ENCODE data around the gene ZNF267.
"Not testable (repeated sequence)": the region's sequence is repeated elsewhere in the genome, so short reads cannot be mapped to it uniquely, and the experiment has no call there.

Gene ZNF267
- total RNA-seq: 64.5 to 368 (median 147) reads per million in 17 experiments

DNA sequence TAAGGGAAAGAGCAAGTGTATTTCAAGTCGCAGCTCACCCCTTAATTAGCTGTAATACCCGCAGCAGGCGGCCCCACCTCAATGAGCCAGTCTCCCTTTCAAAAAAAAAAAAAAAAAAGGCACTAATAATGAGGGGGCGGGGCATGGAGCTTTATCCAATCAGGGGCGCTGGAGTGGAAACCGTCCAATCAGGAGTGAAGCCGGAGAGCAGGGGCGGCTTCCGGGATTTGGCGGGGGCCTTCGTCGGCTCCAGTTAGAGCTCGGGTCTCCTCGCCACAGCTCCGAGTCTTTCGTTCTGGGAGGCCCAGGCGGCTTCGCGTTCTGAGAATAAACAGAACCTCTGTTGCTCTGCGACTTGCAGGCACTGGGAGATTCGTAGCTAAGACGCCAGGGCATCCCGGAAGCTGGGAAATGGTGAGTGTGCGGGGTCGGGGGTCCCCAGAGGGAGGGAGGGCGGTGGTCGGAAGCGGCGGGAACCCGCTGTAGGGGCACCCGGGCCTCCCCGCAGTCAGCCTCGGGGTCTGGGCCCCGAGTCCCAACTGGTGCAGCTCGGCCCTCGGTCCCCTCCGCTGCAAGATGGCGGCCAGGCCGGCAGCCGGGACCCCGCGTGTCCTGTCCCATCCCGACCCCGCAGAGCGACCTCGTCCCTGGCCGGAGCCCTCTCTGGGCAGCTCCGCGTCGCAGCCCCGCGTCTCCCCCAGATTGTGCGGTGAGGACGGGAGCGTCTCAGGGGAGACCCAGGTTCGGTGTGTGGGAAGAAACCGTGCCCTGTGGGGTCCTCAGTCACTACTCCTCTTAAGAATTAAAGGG, at the start of gene ZNF267:
Gene ZNF267, plus strand, starts transcription at position 252 of the 810 bp plus-strand sequence. Its CDS starts 160 bp downstream, at position 412.
- peak; percentile 96 to 98 (median 97) for DNase-seq

DNA sequence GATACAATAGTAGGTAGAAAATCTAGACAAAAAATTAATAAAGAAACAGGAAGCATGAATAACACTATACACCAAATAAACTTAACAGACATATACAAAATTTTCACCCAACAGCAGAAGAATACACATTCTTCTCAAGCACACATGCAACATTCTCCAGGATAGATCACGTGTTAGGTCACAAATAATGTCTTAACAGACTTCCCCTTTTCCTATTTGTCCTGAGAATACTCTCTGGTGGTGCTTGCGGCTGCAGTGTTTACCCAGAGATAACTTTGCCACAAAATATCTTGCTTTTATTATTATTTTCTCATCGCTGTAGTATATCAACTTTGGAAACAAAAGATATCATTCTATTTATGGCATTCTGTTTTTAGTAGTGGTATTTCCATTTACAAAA, 40.6 kb upstream of the ZNF267 start:
- DNase-seq: peak in 1 of 4 experiments; percentile 11

DNA sequence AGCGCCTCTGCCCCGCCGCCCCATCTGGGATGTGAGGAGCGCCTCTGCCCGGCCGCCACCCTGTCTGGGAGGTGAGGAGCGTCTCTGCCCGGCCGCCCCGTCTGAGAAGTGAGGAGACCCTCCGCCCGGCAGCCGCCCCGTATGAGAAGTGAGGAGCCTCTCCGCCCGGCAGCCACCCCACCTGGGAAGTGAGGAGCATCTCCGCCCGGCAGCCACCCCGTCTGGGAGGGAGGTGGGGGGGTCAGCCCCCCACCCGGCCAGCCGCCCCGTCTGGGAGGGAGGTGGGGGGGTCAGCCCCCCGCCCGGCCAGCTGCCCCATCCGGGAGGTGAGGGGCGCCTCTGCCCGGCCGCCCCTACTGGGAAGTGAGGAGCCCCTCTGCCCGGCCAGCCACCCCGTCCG, 37.2 kb upstream of the ZNF267 start:
- not testable (repeated sequence) for DNase-seq

DNA sequence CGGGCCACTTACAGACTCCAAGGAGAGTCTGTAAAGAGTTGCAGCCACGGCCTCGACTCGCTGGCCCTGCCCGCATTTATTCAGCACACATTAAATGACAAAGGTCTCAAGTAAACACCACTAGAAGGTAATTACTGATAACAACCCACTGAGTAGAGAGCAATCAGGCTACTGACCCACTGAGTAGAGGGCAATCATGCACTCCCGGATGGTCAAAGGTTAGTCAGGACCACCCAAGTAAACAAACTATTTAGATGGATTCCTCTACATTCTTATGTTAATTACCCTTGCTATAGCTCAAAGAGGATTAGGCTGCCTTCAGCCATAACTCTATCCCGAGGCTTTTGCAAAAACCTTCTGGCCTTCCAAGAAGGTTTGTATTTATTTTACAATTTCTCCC, 30.7 kb upstream of the ZNF267 start:
- no peak for DNase-seq

DNA sequence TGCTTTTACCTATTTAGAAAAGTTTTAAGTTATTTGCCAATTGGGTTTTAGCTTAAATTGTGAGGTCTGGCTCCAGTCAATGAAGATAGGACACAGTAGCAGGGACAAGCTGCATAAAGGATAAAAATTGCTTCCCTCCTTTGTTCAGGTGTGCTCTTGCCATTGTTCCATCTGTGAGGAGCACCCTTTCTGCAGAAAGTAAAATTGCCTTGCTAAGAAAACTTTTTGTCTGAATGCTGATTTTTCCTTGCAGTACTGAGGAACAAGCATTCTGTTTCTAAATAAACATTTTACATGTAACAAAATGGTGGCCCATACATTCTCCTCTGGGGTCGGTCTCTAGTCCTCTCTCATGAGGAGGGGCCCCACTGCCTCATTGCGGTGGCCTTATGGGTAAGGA, 25.0 kb upstream of the ZNF267 start:
- not testable (repeated sequence) for DNase-seq

DNA sequence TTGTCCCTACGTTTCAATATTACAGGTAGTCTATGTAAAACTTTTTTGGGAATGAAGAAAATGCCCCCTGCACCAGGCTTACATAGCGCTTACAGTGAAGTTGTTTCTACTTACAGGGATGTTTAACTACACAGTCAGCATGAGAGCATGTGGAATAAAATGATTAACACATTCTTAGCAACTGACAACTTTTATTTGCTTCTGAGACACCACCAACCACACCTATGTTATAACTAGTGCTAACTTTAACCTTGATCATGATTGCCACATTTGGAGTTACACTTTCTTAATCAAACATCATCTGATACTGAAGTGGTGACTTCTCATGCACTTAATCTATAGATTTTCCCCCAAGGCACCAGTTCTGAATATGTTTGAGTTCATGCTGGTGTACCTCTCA, 20.3 kb upstream of the ZNF267 start:
- DNase-seq: no peak

DNA sequence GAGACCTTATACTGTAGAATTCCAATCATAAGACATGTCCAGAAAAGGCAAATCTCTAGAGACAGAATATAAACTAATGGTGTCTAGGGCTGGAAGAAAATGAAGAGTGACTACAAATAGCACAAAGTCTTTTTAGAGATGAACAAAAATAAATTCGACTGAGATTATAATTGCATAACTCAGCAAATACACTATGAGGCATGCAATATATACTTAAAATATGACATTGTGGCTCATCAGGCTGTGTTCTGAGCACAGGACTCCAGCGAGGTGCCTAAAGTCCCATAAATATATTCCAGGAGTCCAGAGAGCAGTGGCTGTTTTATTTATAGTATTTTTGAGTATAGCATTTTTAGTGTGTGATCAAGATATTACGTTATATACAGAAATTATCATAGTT, 13.1 kb upstream of the ZNF267 start:
- no peak for DNase-seq

DNA sequence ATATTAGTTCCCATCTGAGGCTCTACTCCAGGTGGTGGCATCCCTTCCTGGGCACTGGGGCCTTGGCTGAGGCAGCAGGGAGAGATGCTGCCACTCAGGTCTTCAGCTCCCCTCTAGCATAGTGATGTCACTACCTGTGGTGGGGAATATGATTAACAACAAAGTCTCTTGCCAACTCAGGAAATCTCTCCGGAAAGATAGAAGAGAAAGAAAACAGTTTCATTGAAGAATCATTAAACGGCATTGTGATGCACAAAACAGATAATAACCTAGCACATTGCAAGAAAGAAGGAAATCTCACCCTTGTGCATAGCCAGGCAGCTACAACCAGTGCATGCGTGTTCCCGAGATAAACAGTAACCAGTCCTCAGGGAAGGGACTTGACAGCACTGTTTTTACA, 12.2 kb upstream of the ZNF267 start:
- DNase-seq: no peak

DNA sequence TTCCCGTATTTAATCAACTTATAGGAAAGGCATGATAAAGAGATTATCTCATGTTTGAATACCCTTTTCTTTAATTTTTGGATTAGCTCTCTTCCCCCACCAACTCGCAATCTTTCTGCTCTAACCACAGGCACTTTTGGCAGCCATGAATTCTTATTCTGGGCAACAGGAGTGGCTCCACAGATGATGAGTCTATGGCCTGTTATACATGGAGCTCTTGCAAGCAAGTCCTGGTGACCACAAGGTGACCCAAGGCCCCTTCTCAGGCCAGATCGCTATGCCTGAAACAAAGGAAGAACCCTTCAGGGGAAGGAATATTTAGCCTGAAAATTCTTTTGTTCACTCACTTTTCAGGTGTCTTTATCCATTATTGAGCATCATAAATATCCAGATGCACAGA, 10.8 kb upstream of the ZNF267 start:
- DNase-seq: no peak

DNA sequence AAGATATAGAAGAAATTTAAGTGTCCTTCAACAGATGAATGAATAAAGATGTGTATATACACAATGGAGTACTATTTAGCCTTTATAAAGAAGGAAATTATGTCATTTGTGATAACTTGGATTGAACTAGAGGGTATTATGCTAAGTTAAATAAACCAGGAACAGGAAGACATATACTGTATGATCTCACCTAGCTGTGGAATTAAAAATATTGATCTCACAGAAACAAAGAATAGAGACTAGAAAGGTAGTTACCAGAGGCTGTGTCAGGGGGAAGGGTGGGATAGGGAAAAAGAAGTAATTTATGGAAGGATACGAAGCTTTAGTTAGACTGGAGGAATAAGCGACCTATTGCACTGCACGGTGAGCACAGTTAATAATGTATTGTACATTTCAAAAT, 5.4 kb upstream of the ZNF267 start:
- no peak for DNase-seq

DNA sequence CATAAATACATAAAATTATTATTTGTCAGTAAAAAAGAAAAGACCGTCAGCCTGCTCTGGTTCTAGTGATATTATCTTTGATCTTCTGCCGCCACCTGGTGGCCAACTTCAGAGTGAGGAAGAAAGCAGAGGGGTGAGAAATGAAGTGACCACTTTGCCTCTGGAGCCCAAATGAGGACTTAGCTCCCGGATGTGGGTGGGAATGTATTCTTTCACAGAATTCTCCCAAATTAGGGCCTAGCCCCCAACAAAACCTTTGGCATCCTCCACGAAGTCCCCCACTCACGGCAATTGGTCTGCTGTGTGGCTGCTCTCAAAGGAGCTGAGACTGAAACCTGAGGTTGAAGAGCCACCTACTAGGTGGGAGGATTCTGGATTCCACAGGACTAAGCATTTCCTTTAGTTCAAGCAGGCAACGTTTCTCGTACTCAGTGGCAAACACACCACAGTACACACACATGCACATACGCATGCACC, 4.9 kb upstream of the ZNF267 start:
- peak; percentile 89 to 94 (median 90) for DNase-seq

DNA sequence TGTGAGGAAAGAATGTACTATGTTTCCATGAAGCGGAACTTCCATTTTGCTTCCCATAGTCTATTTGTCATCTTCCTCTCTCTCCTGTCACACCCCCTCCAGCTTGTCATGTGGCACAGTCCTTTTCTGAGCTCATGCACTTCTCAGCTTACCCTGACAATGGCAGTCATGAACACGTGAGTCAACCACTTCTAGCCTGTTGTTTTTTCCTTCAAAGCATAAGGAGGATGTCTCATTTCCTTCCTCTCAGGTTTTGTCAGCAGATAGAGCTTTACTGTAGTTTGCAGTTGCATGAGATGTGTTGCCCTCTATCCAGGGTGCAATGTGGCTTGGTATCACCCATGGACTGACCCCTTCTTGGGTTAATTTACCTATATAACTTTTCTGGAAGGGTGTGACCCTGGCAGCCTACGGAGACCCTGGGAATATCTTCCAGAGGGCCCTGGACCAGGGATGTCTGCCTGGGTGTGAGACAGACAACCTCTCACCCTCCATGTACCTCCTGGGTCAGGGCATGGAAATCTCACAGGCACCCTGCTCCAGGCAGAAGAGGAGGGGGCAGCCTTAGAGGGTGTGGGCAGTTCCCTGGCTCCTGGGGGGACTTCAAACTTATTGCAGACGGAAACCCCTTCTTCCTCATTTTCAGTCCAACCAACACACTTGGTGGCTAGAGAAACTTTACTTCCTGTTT, 4.0 kb upstream of the ZNF267 start:
- peak; percentile 93 to 99 (median 96) for DNase-seq

DNA sequence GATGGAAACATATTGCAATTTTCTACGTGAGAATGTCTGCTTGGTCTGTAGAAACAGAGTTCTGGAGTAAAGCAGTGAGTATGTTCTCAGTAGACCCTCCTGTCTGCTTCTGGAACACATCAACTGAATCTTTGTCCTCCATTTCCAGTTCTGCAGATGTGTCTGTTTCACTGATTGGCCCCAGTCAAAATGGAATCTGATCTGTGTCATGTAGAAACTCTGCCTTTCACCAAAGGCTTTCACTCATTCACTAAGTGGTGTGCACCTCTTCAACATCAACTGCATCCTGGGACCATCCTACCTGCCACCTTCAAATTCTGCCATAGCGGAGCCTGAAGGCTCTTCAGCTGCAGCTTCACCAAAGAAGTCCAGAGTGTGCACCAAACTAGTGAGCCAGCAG, 2.8 kb upstream of the ZNF267 start:
- DNase-seq: no peak

DNA sequence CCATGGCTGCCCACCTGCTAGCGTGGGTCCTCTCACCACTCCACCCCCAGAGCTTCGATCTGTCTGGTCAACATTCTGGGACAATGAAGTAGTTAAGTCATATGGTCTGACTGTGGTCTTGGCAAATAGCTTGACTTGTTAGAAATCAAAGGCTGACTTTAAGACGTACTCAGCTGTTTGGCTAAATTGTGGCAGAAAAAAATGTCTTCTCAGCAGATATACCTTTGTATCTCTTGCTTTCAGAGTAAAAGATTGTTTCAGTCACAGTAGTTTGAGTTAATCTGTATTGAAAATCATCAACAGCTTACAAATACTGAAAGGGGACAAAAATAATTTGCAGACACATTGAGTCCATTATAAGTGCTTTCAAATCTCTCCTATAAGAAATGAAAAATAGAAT, 2.1 kb upstream of the ZNF267 start:
- DNase-seq: peak in 3 of 4 experiments; percentile 25 to 41 (median 28)

DNA sequence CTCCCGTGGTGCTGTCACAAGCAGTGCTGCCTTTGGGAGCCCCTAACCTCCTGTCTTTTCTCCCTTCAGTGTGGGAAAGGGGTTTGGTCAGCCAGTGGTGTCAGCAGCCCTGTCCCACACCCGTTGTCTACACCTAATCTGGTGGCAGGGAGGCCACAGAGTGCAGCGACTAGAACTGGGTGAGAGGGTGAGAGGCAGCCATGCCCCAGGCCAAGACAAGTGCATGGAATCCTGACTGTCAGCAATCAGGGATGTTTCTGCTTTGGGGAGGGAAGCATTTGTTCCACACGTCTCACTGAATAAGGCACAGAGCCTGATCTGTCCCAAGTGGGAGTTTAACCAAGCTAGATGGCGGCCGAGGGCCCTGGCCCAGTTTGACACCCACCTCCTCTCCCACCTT, 1.4 kb upstream of the ZNF267 start:
- peak in 1 of 4 experiments; percentile 7 for DNase-seq

DNA sequence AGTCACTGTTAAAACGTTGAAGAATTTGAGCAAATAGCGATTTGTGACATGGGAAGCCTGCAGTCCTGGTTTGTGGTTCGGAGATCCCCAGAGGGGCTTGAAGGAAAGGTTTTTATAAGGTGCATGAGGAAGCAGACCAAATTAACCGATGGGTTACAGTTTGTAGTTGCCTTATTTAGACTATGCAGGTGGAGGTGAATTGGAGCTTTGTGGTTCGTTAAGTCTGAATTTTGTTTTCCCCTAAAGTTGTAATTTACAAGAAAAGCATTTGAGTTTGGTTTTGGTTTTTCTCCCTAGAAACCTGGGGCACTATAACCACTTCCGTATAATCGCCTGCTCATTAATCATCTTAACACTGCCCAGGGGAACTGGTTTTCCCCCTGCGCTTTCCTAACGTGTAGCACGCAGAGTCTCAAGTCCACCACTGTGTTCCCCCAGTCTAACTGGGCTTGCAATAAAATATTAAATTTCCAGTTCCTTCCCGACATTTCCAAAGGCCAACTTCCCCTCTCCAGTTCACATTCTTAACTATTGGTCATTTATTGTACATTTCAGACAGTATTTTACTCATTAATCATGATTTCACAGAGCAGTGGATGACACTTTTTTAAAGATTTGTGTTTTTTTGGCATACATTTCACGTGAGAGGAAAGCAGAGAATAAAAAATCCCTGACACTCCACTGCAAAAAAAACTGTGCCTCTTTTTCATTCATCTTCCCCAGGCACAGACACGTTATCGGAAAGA, 932 bp downstream of the ZNF267 start:
- DNase-seq: peak; percentile 83 to 91 (median 86)

DNA sequence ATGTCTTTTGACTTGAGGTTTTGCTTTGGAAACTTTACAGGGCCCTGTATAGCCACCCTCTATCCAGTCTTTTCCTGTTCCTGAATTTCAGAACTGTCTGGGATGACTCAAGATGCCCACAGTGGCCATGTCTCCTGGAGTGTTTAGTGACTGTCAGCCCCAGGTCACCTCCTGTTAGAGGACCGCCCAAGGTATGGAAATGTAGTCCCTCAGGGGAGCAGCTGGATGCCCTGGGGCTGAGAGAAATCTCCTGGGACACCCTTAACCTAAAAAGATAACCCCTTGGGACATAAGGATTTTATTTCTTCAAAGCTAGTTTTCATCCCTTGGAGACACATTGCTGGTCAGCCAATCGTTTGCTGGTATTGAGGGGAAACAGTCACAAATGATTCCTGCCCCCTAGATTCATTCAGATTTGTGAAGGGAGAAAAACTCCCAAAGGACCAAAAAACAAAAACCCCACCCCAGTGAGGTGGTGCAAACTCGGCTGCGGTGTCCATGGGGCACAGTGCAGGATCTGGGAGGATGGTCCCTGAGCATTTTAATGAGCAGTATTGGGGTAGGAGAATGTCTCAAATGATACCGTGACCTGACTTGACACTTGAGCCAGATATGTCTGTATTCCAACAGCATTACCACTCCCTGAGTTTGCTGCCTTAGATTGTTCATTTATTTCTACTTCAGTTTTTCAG, 1.7 kb downstream of the ZNF267 start:
- DNase-seq: peak; percentile 51 to 68 (median 64)

DNA sequence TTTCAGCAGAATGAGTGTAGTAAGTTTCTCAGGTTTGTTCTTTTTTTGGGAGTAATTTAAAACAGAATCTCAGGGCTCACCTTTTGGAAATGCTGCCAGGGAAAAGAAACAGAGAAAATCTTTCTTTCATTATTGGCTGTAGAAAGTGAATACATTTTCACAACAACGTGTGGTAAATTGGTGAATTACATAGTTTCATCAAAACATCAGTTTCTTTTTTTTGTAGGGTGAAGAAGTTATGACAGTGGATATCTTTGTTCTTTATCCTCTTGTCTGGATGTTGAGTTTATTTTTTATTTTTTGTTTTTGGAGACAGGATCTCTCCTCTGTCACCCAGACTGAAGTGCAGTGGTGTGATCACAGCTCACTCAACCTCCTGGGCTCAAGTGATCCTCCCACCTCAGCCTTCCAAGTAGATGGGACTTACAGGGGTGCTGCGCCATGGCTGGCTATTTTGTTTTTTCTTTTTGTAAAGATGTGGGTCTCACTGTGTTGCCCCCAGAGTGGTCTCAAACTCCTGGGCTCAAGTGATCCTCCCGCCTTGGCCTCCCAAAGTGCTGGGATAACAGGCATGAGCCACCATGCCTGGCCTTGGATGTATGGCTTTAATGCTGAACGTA, 2.4 kb downstream of the ZNF267 start:
- DNase-seq: peak in 1 of 4 experiments; percentile 15

DNA sequence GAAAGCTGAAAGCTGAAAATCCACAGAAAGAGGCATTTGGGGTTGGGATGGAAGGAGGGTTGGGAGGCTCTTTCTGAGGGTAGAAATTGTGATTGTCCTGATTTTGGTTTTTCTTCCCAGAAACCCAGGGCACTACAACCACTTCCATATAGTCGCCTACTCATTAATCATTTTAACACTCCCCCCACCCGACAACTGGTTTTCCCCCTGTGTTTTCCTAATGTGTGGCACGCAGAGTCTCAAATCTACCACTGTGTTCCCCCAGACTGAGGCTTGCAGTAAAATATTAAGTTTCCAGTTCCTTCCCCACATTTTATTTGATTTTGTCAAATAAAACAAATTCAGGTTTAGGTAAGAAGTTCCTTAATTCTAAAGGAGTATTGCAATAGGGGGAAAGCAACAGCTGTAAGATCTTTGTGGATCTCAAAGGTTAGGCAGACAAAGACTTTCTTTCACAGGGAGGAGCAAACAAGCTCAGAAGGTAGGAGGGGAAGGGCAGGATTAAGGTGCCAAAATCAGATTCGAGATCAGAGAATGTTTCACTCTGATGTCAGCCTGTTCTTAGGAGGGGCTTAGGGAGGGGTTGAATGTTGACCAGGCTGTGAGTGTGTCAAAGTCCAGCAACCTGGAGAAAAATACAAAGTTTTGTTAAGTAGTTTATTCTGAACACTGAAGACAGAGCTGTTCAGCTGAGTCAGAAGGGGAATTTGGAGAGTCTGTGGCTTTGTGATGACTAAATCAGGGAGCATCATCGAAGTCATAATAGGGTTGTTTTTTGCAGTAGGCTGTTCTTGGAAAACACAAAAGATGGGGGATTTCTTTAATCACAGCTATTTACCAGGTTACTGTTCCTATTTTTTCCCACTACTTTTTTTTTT, 3.6 kb downstream of the ZNF267 start:
- peak; percentile 74 to 91 (median 80) for DNase-seq

DNA sequence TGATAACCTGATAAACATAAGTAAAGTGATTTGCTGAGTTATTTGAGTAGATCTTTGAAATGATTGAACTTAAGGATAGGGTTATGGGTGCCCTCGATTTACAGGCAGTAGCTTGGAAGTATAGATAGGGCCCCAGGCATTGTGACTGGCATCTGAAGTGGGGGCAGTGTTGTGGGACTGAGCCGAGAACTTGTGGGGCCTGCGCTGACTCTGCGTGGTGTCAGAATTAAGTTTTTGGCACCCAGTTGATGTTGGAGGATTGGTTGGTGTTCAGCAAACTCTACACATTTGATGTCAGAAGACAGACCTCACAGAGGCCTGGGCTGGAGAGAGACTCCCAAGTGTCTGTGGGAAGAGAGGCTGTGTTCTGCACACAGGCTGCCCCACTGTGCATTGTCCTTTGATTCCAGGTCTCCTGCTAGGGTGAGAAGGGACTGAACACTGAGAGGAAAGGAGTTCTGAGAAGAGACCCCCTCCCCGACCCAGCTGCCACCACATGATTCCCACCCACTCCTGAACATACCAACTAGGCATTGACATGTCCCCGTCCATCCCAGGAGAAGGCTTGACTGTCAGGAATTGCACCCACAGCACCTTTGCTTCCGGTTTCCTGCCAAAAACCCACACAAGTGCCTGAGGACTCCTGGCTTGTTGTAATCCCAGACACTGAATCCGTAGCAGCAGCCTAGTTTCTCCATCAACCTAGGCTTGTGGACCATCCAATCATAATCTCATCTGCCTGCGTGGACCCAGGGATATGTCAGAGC, 4.5 kb downstream of the ZNF267 start:
- peak in 1 of 4 experiments; percentile 6 for DNase-seq
